ENCODE data around the gene ZP4.

The ZP4 gene

GRCh38 chr1:237891979-237892378 lies 1.3 kb upstream of the ZP4 start:
- ATAC-seq, result no peak
- Mint-ChIP-seq H3K27ac (no peak overlapping the region), H3K4me3 (no peak overlapping the region), H3K9me3 (no peaks in the 10 kb centered on the region), H3K4me1 (no peaks in the 10 kb centered on the region), H3K36me3 (no peaks in the 10 kb centered on the region), H3K27me3 (no peaks in the 10 kb centered on the region)

DNA sequence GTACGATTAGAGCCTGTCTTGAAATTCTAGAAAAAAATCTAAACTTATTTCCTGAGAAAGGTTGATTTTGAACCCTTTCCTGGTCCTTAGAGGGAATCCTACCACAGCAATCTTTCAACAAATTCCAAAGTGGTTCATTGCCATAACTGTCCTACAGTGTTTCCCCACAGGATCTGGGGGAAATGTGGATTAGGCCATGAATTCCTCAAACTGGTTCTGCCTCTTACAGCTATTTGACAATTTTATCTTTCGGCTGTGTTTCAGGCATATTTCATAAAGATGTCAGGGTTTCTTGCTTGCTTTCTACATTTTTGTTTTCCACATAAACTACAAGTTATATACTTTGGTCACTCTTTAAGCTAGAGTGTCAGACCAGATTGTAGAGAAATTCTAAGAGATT lies 544 bp upstream of the ZP4 start:
- Mint-ChIP-seq H3K4me1 (no peaks in the 10 kb centered on the region), H3K27me3 (no peaks in the 10 kb centered on the region), H3K9me3 (no peaks in the 10 kb centered on the region), H3K36me3 (no peaks in the 10 kb centered on the region), H3K27ac (no peak overlapping the region), H3K4me3 (no peak overlapping the region)
- ATAC-seq, result no peak

DNA sequence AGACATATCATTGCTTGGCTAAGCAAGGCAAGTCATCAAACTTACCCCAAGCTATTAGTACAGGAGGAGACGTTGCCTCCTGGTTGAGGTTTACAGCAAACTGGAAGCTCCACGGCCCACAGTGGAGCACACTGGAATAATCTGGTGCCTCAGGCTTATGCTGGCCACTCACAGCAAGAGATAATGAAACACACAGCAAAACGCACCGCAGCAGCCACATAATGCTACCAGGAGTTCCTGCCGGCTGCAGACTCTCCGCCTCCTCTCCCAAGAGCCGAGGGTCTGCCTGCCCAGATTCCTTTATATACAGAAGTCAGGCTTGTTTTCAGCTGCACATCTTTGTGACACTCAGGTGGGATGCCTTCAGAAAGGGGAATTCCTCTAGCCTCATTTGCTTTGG lies 306 bp downstream of the ZP4 start:
- Mint-ChIP-seq H3K4me1 (no peaks in the 10 kb centered on the region), H3K27me3 (no peaks in the 10 kb centered on the region), H3K4me3 (no peak overlapping the region), H3K27ac (no peak overlapping the region), H3K9me3 (no peaks in the 10 kb centered on the region), H3K36me3 (no peaks in the 10 kb centered on the region)
- no peak for ATAC-seq

- Mint-ChIP-seq H3K27ac (no peak overlapping the region), H3K4me3 (no peak overlapping the region), H3K4me1 (no peaks in the 10 kb centered on the region), H3K9me3 (peaks cover 3% of the 10 kb centered on the region), H3K27me3 (no peaks in the 10 kb centered on the region), H3K36me3 (no peaks in the 10 kb centered on the region)
- ATAC-seq, result no peak
Measured at GRCh38 chr1:237888143-237888542, 2.6 kb downstream of the ZP4 start.

- no peaks in the 10 kb centered on the region for H3K27me3 Mint-ChIP-seq
- no peak overlapping the region for H3K4me3 Mint-ChIP-seq
- H3K4me1 Mint-ChIP-seq, result no peaks in the 10 kb centered on the region
- H3K36me3 Mint-ChIP-seq, result no peaks in the 10 kb centered on the region
- ATAC-seq, result no peak
- no peak overlapping the region for H3K27ac Mint-ChIP-seq
- peaks cover 3% of the 10 kb centered on the region for H3K9me3 Mint-ChIP-seq
Measured at GRCh38 chr1:237887542-237887941, 3.2 kb downstream of the ZP4 start.

DNA sequence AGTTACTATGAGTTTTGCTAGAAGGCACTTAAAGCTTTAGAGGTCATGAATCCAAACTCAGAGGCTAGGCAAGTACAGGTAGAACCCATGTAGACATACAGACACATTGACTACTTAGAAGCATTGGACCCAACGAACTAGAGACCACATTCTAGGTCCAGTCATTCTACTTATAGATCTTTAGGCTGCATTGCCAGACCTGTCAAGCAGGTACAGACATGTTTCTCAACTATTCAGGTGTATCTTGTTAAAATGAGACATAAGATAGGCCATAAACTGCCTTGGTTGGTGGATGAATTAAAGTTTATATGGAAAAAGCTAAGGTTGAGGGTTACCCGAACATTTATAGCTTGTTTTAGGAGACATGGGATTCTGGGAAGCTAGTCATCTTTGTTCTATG lies 6.5 kb downstream of the ZP4 start:
- no peaks in the 10 kb centered on the region for H3K4me1 Mint-ChIP-seq
- no peaks in the 10 kb centered on the region for H3K27me3 Mint-ChIP-seq
- peaks cover 3% of the 10 kb centered on the region for H3K9me3 Mint-ChIP-seq
- H3K4me3 Mint-ChIP-seq, result no peak overlapping the region
- no peak for ATAC-seq
- no peak overlapping the region for H3K27ac Mint-ChIP-seq
- no peaks in the 10 kb centered on the region for H3K36me3 Mint-ChIP-seq

- Mint-ChIP-seq H3K36me3 (no peaks in the 10 kb centered on the region), H3K27ac (no peak overlapping the region), H3K4me3 (no peak overlapping the region), H3K9me3 (peaks cover 3% of the 10 kb centered on the region), H3K4me1 (no peaks in the 10 kb centered on the region), H3K27me3 (no peaks in the 10 kb centered on the region)
- no peak for ATAC-seq
Measured at GRCh38 chr1:237879195-237879594, 11.5 kb downstream of the ZP4 start.

DNA sequence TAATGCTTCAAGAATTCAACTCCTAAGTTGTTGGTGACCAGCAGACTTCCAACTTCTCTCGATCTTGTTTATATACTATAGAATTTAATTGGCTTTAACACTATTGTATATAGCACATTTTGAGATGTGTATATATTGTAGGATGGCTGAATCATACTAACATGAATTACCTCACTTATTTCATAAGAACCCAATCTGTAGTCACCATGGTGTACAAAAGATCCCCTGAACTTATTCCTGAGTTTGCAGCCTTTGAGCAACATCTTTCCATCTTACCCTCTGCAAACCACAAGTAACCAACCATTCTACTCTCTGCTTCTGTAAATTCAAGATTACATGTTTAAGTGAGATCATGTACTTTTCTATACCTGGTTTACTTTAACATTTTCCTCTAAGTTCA lies 12.3 kb downstream of the ZP4 start:
- ATAC-seq, result no peak
- H3K4me3 Mint-ChIP-seq, result no peak overlapping the region
- no peaks in the 10 kb centered on the region for H3K36me3 Mint-ChIP-seq

DNA sequence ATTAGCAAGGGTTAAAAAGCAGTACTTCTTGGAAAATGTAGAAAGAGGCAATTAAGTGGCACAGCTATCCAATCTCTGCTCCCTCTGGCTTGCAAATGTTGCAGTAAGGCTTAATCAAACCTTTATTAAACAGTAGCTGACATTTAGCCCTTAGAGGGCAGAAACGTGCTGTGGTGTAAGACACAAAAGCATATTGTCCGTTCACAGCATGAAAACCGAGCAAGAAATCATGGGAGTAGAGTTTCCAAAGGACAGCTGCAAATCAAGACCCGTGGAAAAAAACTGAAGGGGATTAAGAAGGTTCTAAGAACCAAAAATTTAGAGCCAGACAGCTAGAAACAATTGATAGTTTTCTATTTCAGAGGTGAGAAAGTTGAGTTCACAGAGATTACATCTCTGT lies 13.1 kb downstream of the ZP4 start:
- Mint-ChIP-seq H3K4me3 (no peak overlapping the region), H3K27me3 (no peaks in the 10 kb centered on the region), H3K36me3 (no peaks in the 10 kb centered on the region), H3K27ac (no peak overlapping the region), H3K4me1 (no peaks in the 10 kb centered on the region), H3K9me3 (no peaks in the 10 kb centered on the region)
- no peak for ATAC-seq

More for the DNA sequence above, 12.3 kb downstream of the ZP4 start:
- H3K27ac Mint-ChIP-seq, result no peak overlapping the region
- H3K9me3 Mint-ChIP-seq, result no peaks in the 10 kb centered on the region
- H3K4me1 Mint-ChIP-seq, result no peaks in the 10 kb centered on the region
- no peaks in the 10 kb centered on the region for H3K27me3 Mint-ChIP-seq

DNA sequence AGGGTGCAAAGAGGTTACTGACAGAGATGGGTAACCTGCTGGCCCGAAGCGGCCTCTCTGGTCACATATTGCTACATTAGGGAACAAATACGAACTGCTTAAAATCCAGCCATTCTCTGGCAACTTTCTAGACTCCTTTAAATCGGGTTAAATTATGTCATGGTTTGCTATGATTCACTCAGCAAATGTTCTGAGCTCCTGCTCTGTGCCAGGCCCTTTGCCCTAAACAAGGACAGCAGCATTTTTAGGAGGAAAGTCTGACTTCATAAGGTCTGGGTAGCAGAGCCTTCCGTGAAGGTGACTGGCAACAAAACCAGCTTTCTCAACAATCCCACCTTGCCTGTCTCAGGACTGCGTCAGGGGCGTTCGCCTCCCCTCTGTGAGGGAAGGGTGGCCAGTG lies 15.4 kb downstream of the ZP4 start:
- Mint-ChIP-seq H3K36me3 (no peaks in the 10 kb centered on the region), H3K27me3 (no peaks in the 10 kb centered on the region), H3K4me3 (no peak overlapping the region), H3K4me1 (no peaks in the 10 kb centered on the region), H3K9me3 (no peaks in the 10 kb centered on the region), H3K27ac (no peak overlapping the region)
- no peak for ATAC-seq

DNA sequence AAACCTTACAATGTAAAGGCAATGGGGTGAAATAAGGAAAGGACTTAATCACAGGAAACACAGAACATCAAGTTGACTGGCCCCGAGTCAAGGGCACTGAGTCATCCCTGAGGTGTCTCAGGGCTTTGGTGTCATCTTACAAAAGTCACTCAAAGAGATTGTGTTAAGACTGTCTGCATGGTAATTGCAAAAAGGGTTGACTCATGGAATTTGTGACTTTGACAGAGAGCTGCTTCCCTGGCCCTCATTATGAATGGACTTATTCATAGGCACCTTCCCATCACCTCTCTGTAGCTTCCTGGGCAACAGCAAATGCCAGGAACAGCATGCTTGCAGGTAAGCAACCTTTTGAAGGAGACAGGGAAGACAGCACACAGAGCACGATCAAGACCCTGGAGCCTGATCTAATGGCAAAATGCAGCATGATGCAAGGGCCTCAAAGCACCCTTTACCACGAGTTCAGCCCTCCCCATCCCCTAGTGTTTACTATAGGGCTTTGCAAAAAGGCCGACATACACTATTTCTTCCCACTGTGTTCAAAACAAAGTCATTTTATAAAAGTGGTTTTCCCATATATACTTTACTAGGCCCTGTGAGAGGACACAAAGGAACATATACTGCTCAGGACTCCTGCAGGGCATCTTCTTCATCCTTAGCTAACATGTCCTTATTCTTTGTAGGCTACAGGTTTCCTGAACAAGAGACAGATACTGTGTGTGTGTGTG lies 17.1 kb downstream of the ZP4 start:
- H3K27ac Mint-ChIP-seq, result no peak overlapping the region
- no peaks in the 10 kb centered on the region for H3K36me3 Mint-ChIP-seq
- no peaks in the 10 kb centered on the region for H3K4me1 Mint-ChIP-seq
- H3K4me3 Mint-ChIP-seq, result no peak overlapping the region
- no peak for ATAC-seq
- no peaks in the 10 kb centered on the region for H3K27me3 Mint-ChIP-seq
- no peaks in the 10 kb centered on the region for H3K9me3 Mint-ChIP-seq

GRCh38 chr1:237868817-237869600 lies 21.7 kb downstream of the ZP4 start:
- ATAC-seq, result no peak
- no peak overlapping the region for H3K27ac Mint-ChIP-seq

DNA sequence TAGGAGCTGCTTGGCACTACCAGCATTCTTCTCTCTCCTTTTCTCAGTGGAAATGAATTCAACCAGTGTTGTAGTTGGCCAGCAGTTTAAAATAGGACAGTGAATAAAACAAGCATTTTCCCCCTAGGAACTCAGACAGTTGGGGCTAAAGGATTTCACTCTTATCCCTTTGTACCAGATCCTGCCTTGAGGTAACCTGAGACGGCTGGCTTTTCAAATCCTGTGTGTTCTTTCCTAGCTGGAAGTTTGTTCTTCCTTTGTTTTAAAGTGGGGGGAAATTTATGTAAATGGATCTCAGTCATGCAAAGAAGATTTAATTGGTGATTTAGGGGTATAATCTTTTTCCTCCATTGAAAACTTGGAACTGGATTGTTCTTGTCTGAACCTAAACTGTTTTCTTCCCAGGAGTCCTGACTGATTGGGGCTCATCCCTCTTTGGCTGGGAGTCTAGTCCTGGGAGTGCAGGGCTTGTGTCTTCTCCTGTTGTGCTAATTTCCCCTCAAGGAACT lies 23.3 kb downstream of the ZP4 start:
- Mint-ChIP-seq H3K9me3 (peaks cover 2% of the 10 kb centered on the region), H3K27ac (no peak overlapping the region), H3K4me3 (no peak overlapping the region), H3K4me1 (peaks cover 5% of the 10 kb centered on the region), H3K27me3 (peaks cover 8% of the 10 kb centered on the region), H3K36me3 (no peaks in the 10 kb centered on the region)
- ATAC-seq, result no peak

More at GRCh38 chr1:237868817-237869600, 21.7 kb downstream of the ZP4 start:
- Mint-ChIP-seq H3K4me1 (peaks cover 5% of the 10 kb centered on the region), H3K9me3 (peaks cover 2% of the 10 kb centered on the region), H3K4me3 (no peak overlapping the region), H3K27me3 (peaks cover 8% of the 10 kb centered on the region), H3K36me3 (no peaks in the 10 kb centered on the region)

DNA sequence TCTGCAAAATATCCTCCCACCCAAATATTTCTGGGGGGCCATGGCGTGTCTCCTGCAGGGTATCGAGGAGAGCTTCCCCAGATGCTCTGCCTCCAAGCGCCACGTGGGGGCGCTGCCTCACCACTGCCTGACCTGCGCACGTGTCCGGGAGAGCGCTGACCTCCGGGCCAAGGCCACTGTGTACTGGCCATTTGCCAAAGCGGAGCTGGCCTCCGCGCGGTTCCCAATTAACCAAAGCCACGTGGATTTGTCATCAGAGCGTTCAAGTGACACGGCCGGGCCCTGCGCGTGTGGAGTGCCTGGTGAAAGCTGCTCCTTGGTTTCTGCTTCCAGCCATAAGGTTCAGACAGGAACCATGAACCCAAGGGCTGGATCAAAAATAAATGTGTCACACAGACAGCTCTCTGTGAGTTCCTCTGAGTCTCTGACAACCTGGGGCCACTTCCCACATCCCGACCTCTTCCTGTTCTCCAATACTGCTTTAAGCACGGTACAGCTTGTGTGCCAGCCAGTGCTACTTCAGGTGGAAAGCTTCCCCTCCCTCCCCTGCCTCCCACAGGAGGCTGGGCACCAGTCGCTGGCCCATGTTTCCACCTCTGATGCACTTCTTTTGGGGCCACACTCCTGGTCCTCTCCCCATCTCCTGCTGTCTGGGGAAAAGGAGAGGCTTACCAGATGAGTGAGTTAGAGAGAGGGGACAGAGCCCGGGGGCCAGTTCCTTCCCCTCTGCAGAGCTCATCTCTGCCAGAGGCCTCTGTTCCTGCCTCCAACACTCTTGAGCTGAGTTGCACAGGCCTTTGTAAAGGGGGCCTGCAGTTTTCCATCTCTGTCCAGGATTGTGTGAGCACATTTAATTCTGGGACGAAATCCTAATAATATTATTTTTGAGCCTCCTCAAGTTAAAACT lies 26.1 kb downstream of the ZP4 start:
- Mint-ChIP-seq H3K36me3 (no peaks in the 10 kb centered on the region), H3K4me1 (peaks cover 5% of the 10 kb centered on the region), H3K9me3 (peaks cover 2% of the 10 kb centered on the region), H3K4me3 (no peak overlapping the region), H3K27ac (no peak overlapping the region), H3K27me3 (peaks cover 8% of the 10 kb centered on the region)
- ATAC-seq, result no peak

DNA sequence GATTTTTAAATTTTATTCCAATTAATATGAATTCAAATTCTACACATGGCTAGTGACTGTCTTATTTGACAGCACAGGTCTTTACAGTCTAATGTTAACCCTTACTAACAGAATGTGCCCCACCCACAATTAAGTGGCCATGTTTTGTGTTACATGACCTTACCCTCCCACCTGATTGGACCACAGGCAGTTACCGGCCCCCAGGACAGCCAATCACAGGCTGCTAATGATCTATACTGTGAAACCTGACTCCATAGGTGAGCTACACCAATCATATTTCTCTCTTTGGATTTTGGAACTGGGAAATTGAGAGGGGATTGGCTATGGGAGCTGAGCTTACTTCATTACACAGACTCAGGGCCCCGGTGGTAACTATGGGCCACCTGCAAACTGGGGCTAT lies 27.5 kb downstream of the ZP4 start:
- H3K4me1 Mint-ChIP-seq, result peaks cover 5% of the 10 kb centered on the region
- H3K27ac Mint-ChIP-seq, result no peak overlapping the region
- H3K9me3 Mint-ChIP-seq, result peaks cover 2% of the 10 kb centered on the region
- H3K4me3 Mint-ChIP-seq, result no peak overlapping the region
- no peak for ATAC-seq
- H3K27me3 Mint-ChIP-seq, result peaks cover 8% of the 10 kb centered on the region
- no peaks in the 10 kb centered on the region for H3K36me3 Mint-ChIP-seq
